ENCODE results near the gene ERBB4.

Gene ERBB4

DNA sequence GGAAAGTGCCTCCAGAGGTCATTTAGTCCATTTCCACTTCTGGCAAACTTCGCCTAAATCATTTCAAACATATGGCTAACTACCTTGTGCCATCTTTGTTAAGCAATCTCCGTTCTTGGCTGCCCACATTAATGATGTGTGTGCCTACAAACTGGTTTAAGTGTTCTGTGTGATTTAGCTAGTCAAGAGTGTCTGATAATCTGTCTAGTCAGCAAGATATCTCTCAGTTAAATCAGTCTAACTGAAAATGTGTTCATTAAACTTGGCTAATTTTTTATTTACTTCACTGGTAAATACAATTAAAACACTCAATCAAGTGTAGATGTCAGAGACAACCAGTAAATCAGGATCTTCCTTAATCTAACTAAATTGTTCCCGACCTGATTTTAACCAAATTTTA, 352.4 kb downstream of the ERBB4 start:
- H3K4me3 ChIP-seq (ENCODE audit: low read length) = no peak overlapping the region
- no peak for DNase-seq (ENCODE audit: low read depth, low spot score)

GRCh38 chr2:212181646-212182045, 357.0 kb downstream of the ERBB4 start:
- DNase-seq (ENCODE audit: low read depth, low spot score) = no peak
- H3K4me3 ChIP-seq (ENCODE audit: low read length) = no peak overlapping the region

DNA sequence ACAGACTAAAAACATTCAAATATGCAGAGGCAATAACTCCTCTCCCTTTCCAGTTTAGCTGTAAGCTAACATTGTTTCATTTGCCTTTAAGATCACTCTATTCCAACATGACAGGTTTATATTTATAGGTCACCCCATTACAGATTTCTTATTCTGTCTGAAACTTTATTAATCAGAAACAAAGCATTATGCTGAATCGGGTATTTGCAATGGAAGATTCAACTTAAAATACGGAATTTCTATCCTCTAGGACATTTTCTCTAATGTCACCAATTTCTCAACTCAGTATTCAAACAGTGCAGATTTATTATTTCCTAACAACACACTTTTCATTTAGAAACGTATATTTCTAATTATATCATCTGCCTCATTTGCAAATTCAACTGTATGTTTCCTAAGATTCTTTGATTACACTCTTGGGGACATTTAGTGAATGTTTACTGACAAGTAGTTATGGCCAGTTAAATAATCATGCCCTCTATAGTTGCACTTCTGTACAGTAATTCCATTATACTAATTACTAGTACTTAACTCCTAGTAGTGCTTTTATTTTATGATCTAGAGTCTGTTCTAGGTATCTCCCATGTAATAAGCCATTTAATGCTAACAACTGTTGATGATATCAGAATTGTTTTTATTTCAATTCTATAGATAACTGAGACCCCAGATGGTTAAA, 358.1 kb downstream of the ERBB4 start:
- no peak for DNase-seq (ENCODE audit: low read depth, low spot score)
- no peak overlapping the region for H3K4me3 ChIP-seq (ENCODE audit: low read length)

DNA sequence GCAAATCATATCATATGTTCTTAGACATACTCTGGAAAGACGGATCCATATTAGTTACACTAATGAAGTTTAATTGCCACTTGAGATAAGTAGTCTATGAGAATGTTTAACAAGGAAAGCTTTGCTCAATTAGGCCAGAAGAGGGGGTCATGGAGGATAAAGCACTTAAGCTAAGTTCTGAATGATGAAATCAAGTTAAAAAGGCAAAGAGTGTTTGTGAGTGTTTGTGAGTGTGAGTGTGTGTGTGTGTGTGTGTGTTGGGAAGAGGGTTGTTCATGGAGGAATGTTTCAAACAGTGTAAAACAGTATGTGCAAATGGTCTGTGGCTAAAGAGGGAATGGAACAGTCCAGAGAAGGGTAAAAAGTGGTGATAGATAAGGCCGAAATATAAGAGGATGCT, 360.9 kb downstream of the ERBB4 start:
- peak; percentile 1 for DNase-seq (ENCODE audit: low read depth, low spot score)
- no peak overlapping the region for H3K4me3 ChIP-seq (ENCODE audit: low read length)

- no peak for DNase-seq (ENCODE audit: low read depth, low spot score)
- no peak overlapping the region for H3K4me3 ChIP-seq (ENCODE audit: low read length)
These were observed 362.5 kb downstream of the ERBB4 start for GRCh38 chr2:212176151-212176550.

- H3K4me3 ChIP-seq (ENCODE audit: low read length) = no peak overlapping the region
- DNase-seq (ENCODE audit: low read depth, low spot score) = no peak
These were observed 364.7 kb downstream of the ERBB4 start for GRCh38 chr2:212173756-212174510.

DNA sequence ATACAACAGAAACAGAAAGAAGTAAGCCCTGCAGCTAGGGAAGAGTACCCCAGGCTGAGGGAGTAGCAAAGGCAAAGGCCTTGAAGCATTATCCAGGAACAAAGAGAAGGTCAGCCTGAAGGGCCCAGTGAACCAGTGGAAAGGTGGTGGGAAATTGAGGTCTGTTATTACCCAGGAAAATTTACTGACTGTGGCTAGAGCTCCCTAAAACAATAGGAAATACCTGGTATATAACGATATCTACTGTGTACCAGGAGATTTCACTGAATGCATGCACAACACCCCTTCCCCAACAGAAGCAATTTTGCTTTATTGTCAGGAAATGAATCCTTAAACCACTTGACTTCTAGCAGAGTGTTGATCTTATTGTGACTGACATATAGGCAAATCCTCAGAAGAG, 365.3 kb downstream of the ERBB4 start:
- no peak for DNase-seq (ENCODE audit: low read depth, low spot score)
- H3K4me3 ChIP-seq (ENCODE audit: low read length) = no peak overlapping the region

DNA sequence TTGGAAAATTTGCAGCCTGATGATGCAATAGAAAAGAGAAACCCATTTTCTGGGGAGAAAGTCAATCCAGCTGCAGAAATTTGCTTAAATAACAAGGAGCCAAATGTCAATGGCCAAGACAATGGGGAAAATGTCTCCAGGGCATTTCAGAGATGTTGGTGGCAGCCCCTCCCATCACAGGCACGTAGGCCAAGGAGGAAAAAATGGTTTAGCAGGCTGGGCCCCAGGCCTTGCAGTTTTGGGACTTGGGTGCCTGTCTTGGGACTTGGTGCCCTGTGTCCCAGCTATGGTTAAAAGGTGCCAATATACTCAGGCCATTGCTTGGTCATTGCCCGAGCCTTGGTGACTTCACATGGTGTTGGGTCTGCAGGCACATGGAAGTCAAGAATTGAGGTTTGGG, 368.2 kb downstream of the ERBB4 start:
- no peak overlapping the region for H3K4me3 ChIP-seq (ENCODE audit: low read length)
- DNase-seq (ENCODE audit: low read depth, low spot score) = no peak

DNA sequence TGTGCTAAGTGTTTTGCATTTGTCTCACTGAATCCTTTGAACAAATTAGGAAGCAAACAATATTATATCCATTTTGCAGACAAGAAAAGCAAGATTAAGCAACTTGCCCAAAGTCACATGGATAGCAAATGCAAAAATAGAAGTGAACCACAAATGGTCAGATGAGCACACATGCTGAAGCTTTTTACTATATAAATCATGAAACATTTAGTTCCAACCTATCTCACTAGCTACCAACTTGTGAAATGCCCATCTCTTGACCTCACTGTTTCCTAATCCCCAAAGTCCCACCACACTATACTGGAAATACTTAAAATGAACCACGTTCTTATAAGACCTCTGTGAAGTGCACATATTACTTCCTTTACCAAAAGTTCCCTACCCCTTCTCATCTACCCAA, 380.5 kb downstream of the ERBB4 start:
- DNase-seq (ENCODE audit: low read depth, low spot score) = no peak

DNA sequence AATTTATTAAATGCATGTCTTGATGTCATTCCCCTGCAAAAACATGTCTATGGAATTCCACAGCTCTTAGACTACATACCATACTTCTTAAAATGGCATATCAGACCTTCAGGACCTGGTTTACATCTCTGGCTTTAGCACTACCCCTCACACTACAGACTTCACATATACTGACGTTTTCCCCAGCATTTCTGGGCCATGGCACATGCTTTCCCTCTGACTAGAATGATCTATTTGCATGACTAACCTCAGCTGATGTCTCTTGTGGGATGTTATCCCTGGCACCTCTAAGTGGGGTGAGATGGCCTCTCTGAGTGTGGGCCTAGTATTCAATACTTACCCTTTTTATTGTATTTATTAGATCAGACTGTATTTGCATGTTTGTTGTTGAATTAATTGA, 381.6 kb downstream of the ERBB4 start:
- DNase-seq (ENCODE audit: low read depth, low spot score) = no peak
- no peak overlapping the region for H3K4me3 ChIP-seq (ENCODE audit: low read length)

More for the DNA sequence above, 380.5 kb downstream of the ERBB4 start:
- H3K4me3 ChIP-seq (ENCODE audit: low read length) = no peak overlapping the region

- no peak for DNase-seq (ENCODE audit: low read depth, low spot score)
- no peak overlapping the region for H3K4me3 ChIP-seq (ENCODE audit: low read length)
These were observed 382.5 kb downstream of the ERBB4 start for GRCh38 chr2:212156088-212156487.

DNA sequence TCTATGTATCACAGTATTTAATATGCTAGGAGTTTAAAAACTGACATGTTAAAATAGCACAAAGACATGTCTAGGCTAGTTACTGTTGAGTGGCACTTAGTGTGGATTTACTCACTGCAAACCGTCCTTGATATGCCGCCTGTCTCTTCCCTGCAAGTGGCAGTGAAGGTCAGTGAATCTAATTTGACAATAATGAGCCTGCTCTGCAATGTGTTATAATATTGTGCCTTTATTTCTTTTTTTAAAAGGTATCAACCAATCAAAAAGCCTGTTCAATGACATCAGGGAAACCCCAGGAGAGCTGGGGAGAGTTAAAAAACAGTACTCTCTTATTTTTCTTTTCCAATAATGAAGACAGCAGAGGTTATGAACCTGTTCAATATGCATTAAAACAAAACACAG, 384.1 kb downstream of the ERBB4 start:
- H3K4me3 ChIP-seq (ENCODE audit: low read length) = no peak overlapping the region
- no peak for DNase-seq (ENCODE audit: low read depth, low spot score)

- no peak overlapping the region for H3K4me3 ChIP-seq (ENCODE audit: low read length)
- no peak for DNase-seq (ENCODE audit: low read depth, low spot score)
These were observed 384.7 kb downstream of the ERBB4 start for GRCh38 chr2:212153923-212154322.

DNA sequence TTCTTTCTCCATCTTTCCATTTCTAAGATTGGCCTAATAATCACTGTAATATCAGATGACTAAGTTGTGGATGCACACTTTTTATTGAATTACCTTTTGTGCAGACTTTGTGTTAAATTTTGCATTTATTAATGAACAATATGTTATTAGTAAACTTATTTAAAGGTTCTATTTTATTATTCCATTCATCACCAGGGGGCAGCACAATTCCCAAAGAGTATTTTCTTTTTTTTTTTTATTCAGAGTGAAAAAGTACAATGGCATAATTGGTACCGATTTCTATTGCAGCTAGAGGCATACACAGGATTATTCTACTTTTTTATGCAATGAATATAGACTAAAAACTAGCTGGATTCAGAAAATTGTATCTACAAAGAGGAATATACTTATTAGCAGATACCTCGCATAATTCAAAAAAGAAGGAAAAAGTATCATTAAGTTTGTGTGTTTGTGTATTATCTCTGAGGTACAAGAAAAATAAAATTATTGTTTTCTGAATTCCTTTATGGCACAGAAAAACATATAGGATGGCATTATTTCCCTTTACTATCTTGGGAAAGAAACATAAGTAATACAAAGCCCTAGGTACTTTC, 390.6 kb downstream of the ERBB4 start:
- H3K4me3 ChIP-seq (ENCODE audit: low read length) = no peak overlapping the region
- DNase-seq (ENCODE audit: low read depth, low spot score) = no peak

DNA sequence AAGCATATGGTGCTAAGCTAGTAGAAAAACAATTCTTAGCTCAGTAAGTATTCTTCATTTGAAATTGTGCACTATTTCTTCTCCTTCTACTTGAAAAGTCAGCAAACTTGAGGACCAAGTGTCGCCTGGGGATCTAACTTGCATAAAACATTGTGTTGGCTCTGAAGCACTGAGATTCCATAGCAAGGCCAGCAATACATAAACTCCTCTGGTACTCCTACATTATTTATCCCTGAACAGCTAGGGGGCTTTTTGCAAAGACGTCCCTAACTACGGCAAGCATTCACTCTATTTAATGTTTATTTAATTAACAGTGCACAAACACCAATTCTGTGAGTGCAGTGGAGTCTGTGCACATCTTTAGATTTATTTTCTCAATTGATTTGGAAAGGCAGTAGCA, 392.2 kb downstream of the ERBB4 start:
- DNase-seq (ENCODE audit: low read depth, low spot score) = no peak
- H3K4me3 ChIP-seq (ENCODE audit: low read length) = no peak overlapping the region

DNA sequence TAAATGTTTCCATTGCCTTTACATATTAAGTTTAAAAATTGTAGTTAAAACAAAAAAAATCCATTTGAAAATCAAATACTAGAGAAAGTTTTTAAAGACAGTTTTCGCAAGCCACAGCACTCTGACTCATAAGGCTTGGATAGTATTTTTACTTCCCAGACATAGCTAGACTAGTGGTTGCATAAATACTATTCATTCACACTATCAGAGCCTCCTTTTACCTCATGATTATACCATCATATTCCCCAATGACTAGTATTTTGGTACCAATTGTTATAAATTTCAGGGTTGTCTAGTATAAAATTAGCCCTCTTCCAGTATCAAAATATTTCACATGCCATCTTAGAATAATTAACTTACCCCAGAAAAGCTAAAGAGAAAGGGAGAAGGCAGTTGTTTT, 393.5 kb downstream of the ERBB4 start:
- no peak for DNase-seq (ENCODE audit: low read depth, low spot score)
- H3K4me3 ChIP-seq (ENCODE audit: low read length) = no peak overlapping the region

- DNase-seq (ENCODE audit: low read depth, low spot score) = no peak
- no peak overlapping the region for H3K4me3 ChIP-seq (ENCODE audit: low read length)
These were observed 396.0 kb downstream of the ERBB4 start for GRCh38 chr2:212142631-212143030.

- DNase-seq (ENCODE audit: low read depth, low spot score) = no peak
- no peak overlapping the region for H3K4me3 ChIP-seq (ENCODE audit: low read length)
These were observed 397.1 kb downstream of the ERBB4 start for GRCh38 chr2:212141499-212141898.

DNA sequence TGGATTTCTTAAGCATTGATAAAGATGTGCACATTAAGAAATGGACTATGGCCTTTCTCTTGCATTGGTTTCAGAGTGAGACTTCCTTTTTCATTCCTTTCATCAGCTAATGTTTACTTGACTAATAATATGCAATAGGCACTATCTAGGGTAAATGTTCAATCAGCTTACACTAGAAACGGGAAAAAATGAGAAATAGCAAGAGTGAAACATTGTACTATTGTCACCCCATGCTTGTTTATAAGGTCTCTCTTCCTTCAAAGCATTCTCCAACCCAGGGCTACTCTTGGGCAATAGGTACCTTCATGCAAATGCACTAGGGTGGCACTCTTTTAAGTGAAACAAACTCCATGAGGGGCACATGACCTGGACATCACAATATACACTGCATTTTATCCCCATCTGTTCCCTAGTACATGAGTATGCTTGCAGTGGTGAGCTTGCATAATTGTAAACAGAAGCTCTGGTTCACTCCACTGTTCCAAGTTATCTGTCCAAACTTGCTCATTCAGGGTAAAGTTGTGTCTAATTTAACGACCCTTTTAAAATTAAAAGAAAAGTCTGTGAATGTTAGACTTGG, 402.3 kb downstream of the ERBB4 start:
- DNase-seq (ENCODE audit: low read depth, low spot score) = no peak

GRCh38 chr2:212135739-212136138, 402.9 kb downstream of the ERBB4 start:
- no peak overlapping the region for H3K4me3 ChIP-seq (ENCODE audit: low read length)
- DNase-seq (ENCODE audit: low read depth, low spot score) = no peak

More for the DNA sequence above, 402.3 kb downstream of the ERBB4 start:
- no peak overlapping the region for H3K4me3 ChIP-seq (ENCODE audit: low read length)

Data from Jurkat, Clone E6-1 (cell line).